Activated B cell treated with CpG ODN at 0.5 μM for 24 hours (primary cell): ENCODE measurements around the gene ATP8A1. TPM values are rescaled to one million over a fixed set of nuclear protein-coding genes. Genes with fewer than 3 reads are reported as not detected.

Experiments used
- ATAC-seq: fragments of 200-7000 bp; cut with Tn5 transposase; one replicate; pipeline ENCODE4 v1.10.0; 2021; ENCODE audit warnings: low read depth, mild to moderate bottlenecking, moderate library complexity
- CTCF ChIA-PET: fragments of 350-600 bp; sonication (Branson Sonifier 250); formaldehyde crosslinking; loops from one replicate; lab custom pipeline; 2021; ENCODE audit warnings: antibody characterized with exemption; lab: Charles Lee
- POLR2A ChIA-PET: fragments of 350-600 bp; sonication (Branson Sonifier 250); formaldehyde crosslinking; loops from one replicate; lab custom pipeline; 2021; ENCODE audit warnings: antibody characterized with exemption; lab: Charles Lee
- DNase-seq: peaks from one replicate; pipeline ENCODE4 v3.0.0; 2022
- H3K27ac Mint-ChIP-seq: one replicate; pipeline ENCODE4 v1.8.0; 2020; ENCODE audit warnings: mixed read lengths
- H3K27me3 Mint-ChIP-seq: one replicate; pipeline ENCODE4 v1.8.0; 2021; ENCODE audit warnings: mixed read lengths
- H3K36me3 Mint-ChIP-seq: one replicate; pipeline ENCODE4 v1.8.0; 2021; ENCODE audit warnings: low read depth, mixed read lengths
- H3K4me1 Mint-ChIP-seq: one replicate; pipeline ENCODE4 v1.8.0; 2021; ENCODE audit warnings: mixed read lengths
- H3K4me3 Mint-ChIP-seq: one replicate; pipeline ENCODE4 v1.8.0; 2020; ENCODE audit warnings: mild to moderate bottlenecking, mixed read lengths
- H3K9me3 Mint-ChIP-seq: one replicate; pipeline ENCODE4 v1.8.0; 2020; ENCODE audit warnings: mixed read lengths
- intact Hi-C: fragments of 100-400 bp; cut with micrococcal nuclease; formaldehyde crosslinking; loops from one replicate; pipeline ENCODE4 v1.15.1; 2024
- total RNA-seq: library from RNA; stranded (reverse); gene quantifications from 2 replicates; pipeline ENCODE4 v1.2.3, GENCODE V29; 2022
- TF ChIP-seq, protein P1 (sequence below): fragments of 200-600 bp; IDR thresholded peaks from one replicate; pipeline ENCODE4 v1.8.0; 2022; ENCODE audit warnings: antibody characterized with exemption, mild to moderate bottlenecking

Gene ATP8A1
- total RNA-seq, 1 donor from 2014 or later = 35.6 TPM

DNA sequence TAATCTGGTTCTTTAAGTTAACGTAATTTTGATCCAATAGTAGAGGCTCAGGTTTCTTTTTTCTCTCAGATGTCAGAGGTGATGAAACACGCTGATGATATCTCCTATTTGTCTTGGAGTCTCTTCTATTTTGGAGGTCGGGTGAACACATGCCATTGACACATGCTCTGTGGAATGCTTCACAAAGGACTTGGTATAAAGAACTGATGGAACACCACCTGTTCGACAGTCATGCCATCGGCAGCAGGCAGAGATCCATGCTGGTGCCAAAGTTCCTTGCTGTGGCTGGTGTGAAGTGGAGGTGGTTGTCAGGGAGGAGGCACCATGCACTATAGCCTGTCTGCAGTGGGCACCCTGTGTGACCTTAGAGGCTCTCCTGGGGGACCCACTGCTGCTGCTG is 94.9 kb downstream of the ATP8A1 start:
- peaks cover 53% of the 10 kb centered on the region for H3K36me3 Mint-ChIP-seq
- no peak overlapping the region for H3K4me3 Mint-ChIP-seq
- no peaks in the 10 kb centered on the region for H3K9me3 Mint-ChIP-seq
- TF ChIP-seq, protein P1, sequence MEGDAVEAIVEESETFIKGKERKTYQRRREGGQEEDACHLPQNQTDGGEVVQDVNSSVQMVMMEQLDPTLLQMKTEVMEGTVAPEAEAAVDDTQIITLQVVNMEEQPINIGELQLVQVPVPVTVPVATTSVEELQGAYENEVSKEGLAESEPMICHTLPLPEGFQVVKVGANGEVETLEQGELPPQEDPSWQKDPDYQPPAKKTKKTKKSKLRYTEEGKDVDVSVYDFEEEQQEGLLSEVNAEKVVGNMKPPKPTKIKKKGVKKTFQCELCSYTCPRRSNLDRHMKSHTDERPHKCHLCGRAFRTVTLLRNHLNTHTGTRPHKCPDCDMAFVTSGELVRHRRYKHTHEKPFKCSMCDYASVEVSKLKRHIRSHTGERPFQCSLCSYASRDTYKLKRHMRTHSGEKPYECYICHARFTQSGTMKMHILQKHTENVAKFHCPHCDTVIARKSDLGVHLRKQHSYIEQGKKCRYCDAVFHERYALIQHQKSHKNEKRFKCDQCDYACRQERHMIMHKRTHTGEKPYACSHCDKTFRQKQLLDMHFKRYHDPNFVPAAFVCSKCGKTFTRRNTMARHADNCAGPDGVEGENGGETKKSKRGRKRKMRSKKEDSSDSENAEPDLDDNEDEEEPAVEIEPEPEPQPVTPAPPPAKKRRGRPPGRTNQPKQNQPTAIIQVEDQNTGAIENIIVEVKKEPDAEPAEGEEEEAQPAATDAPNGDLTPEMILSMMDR = no peak
- DNase-seq = no peak
- CTCF ChIA-PET = no interaction called here
- H3K27ac Mint-ChIP-seq = no peak overlapping the region
- no peaks in the 10 kb centered on the region for H3K27me3 Mint-ChIP-seq
- intact Hi-C loops = no loop called here
- no peaks in the 10 kb centered on the region for H3K4me1 Mint-ChIP-seq
- ATAC-seq = no peak
- POLR2A ChIA-PET = no interaction called here

DNA sequence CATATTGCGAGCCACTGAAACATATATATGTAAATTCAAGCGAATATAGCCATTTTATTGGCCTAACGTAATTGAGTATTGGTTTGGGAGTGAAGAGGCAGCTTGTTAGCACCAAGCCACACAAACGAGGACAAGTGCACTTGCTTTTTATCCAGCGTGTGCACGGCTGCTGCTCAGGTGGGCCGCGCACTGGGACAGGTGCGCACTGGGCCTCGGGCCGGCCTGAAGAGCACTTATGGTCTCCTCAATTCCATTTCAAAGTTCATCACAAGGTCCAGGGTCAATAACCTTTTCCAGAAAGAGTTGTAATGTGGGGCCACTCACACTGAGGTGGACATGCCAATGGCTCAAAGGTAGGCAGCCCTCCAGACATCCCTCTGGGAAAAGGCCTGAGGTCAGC is 95.9 kb downstream of the ATP8A1 start:
- CTCF ChIA-PET = interaction anchor here (3.1 kb wide), 1 partner anchor 8 kb away, joined by 10 read pairs; no protein-coding TSS in a partner anchor
- no peak overlapping the region for H3K27ac Mint-ChIP-seq

DNA sequence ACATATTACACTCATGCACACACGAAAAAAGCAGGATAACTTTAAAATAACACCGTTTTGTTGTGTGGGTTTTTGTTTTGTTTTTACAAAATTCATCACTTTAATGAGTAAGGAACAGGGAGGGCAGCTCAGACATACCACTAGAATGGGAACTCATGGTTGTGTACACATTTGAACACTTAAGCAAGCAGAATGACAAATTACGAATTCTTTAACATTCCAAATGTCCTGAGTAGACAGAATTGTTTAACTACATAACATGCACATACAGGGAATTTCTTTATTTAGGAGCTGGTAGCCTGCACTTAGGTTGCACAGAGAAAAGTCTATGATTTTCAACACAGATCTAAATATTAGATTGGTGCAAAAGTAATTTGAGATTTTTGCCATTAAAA is 96.4 kb downstream of the ATP8A1 start:
- Mint-ChIP-seq H3K27me3 (no peaks in the 10 kb centered on the region), H3K36me3 (peaks cover 56% of the 10 kb centered on the region), H3K27ac (no peak overlapping the region), H3K4me3 (no peak overlapping the region), H3K9me3 (no peaks in the 10 kb centered on the region), H3K4me1 (no peaks in the 10 kb centered on the region)
- POLR2A ChIA-PET = no interaction called here
- DNase-seq (no peak), ATAC-seq (no peak)
- TF ChIP-seq, protein P1 = no peak
- CTCF ChIA-PET = interaction anchor here (3.1 kb wide), 1 partner anchor 8 kb away, joined by 10 read pairs; no protein-coding TSS in a partner anchor
- intact Hi-C loops = no loop called here

More for the DNA sequence above, 95.9 kb downstream of the ATP8A1 start:
- ATAC-seq (no peak), DNase-seq (no peak)
- POLR2A ChIA-PET = no interaction called here
- Mint-ChIP-seq H3K36me3 (peaks cover 53% of the 10 kb centered on the region), H3K9me3 (no peaks in the 10 kb centered on the region), H3K4me3 (no peak overlapping the region), H3K27me3 (no peaks in the 10 kb centered on the region), H3K4me1 (no peaks in the 10 kb centered on the region)
- TF ChIP-seq, protein P1 = no peak
- intact Hi-C loops = no loop called here

DNA sequence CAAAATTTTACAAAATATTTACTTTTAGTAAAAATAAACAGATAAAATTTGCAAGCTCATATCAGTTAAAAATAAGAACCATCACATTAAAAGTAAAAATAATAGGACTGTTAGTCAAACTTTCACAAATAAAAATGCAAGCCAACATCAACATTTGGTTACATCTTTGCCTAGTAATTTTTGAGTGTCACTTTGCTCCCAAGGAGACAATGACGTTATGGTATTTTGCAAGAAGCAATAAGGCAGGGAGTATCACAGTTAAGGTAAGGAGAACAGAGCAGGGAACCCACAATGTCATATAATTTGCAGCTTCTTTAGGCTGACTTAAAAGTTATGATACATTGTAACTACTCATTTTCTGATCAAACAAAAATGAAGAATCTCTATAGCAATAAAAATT is 98.7 kb downstream of the ATP8A1 start:
- ChIA-PET CTCF (interaction anchor here (2.1 to 3.1 kb wide), 2 partner anchors 9 to 11 kb away, joined by 4 to 10 read pairs; no protein-coding TSS in a partner anchor), POLR2A (no interaction called here)
- Mint-ChIP-seq H3K27ac (no peak overlapping the region), H3K4me3 (no peak overlapping the region), H3K36me3 (peaks cover 59% of the 10 kb centered on the region), H3K27me3 (no peaks in the 10 kb centered on the region), H3K4me1 (no peaks in the 10 kb centered on the region), H3K9me3 (no peaks in the 10 kb centered on the region)
- DNase-seq (no peak), ATAC-seq (no peak)
- TF ChIP-seq, protein P1 = no peak
- intact Hi-C loops = no loop called here

DNA sequence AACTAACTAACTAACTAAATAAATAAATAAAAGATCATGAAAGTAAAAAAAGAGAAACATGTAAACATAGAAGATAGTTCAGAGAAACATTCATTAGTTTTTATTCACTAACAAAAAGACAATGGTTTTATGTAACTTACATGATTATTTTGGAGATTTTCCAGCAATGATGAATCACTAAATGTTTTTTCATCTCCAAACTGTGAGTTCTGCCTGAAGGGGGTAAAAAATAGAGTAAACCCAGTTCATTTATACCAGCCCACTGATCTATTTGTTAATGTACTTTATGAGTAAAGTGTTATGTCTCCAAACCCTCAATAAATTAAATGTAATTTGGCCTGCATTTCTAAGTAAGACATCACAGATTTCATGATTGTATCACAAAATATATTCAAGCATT is 101.1 kb downstream of the ATP8A1 start:
- ChIA-PET CTCF (interaction anchor here (2.1 kb wide), 1 partner anchor 11 kb away, joined by 4 read pairs; no protein-coding TSS in a partner anchor), POLR2A (no interaction called here)
- H3K36me3 Mint-ChIP-seq = peaks cover 52% of the 10 kb centered on the region
- H3K4me1 Mint-ChIP-seq = no peaks in the 10 kb centered on the region
- ATAC-seq (no peak), DNase-seq (no peak)
- H3K9me3 Mint-ChIP-seq = no peaks in the 10 kb centered on the region
- TF ChIP-seq, protein P1 = no peak
- no peak overlapping the region for H3K27ac Mint-ChIP-seq
- H3K27me3 Mint-ChIP-seq = no peaks in the 10 kb centered on the region
- intact Hi-C loops = no loop called here
- H3K4me3 Mint-ChIP-seq = no peak overlapping the region
